ENCODE data around the gene NAT8L. TPM values are rescaled to one million over a fixed set of nuclear protein-coding genes. Genes with fewer than 3 reads are reported as not detected.

Gene NAT8L
- polyA plus RNA-seq, 1 donor from 2014 or later, result 12.6 TPM

DNA sequence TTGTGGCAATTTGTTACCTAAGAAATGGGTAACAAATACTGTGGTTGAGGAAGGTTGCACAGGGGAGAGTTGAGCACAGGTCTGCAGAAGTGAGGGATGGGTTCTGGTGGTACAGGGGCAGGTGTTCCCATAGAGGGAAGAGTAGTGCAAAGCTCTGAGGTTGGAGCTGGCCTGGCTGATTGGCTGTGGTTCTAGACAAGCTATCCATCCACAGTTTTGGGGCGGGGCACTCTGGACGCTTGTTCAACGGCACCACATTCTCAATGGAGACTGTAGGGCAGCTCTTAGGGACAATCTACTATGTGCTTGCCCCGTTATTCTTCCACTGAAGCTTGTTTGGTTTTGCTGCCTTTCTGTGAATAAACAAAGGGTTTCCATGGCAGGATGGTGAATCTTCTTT is 35.4 kb downstream of the NAT8L start:
- no peaks in the 10 kb centered on the region for H3K79me2 ChIP-seq (replicated peaks; ENCODE audit: insufficient read depth, low read length)
- no peak overlapping the region for H3K27ac ChIP-seq (ENCODE audit: low read length)
- H3K9me2 ChIP-seq (ENCODE audit: insufficient read depth, low read length), result no peaks in the 10 kb centered on the region
- no peak overlapping the region for H3K4me3 ChIP-seq (ENCODE audit: low read length)
- H3K4me2 ChIP-seq (ENCODE audit: low read length), result no peak overlapping the region
- TF ChIP-seq SMC3 (conservative IDR thresholded peaks at IDR 0.05; ENCODE audit: poor library complexity), result no peak
- TF ChIP-seq MXI1 (conservative IDR thresholded peaks at IDR 0.05; ENCODE audit: poor library complexity, severe bottlenecking), result no peak
- TF ChIP-seq, protein P1, sequence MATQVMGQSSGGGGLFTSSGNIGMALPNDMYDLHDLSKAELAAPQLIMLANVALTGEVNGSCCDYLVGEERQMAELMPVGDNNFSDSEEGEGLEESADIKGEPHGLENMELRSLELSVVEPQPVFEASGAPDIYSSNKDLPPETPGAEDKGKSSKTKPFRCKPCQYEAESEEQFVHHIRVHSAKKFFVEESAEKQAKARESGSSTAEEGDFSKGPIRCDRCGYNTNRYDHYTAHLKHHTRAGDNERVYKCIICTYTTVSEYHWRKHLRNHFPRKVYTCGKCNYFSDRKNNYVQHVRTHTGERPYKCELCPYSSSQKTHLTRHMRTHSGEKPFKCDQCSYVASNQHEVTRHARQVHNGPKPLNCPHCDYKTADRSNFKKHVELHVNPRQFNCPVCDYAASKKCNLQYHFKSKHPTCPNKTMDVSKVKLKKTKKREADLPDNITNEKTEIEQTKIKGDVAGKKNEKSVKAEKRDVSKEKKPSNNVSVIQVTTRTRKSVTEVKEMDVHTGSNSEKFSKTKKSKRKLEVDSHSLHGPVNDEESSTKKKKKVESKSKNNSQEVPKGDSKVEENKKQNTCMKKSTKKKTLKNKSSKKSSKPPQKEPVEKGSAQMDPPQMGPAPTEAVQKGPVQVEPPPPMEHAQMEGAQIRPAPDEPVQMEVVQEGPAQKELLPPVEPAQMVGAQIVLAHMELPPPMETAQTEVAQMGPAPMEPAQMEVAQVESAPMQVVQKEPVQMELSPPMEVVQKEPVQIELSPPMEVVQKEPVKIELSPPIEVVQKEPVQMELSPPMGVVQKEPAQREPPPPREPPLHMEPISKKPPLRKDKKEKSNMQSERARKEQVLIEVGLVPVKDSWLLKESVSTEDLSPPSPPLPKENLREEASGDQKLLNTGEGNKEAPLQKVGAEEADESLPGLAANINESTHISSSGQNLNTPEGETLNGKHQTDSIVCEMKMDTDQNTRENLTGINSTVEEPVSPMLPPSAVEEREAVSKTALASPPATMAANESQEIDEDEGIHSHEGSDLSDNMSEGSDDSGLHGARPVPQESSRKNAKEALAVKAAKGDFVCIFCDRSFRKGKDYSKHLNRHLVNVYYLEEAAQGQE (IDR thresholded peaks at IDR 0.05; ENCODE audit: borderline replicate concordance), result no peak
- no peak for TF ChIP-seq EZH2 (IDR thresholded peaks at IDR 0.05; ENCODE audit: borderline replicate concordance, insufficient read depth, low read length, poor library complexity, severe bottlenecking)
- no peak for TF ChIP-seq RAD21 (conservative IDR thresholded peaks at IDR 0.05)
- TF ChIP-seq EP300 (conservative IDR thresholded peaks at IDR 0.05; ENCODE audit: poor library complexity, severe bottlenecking), result no peak
- TF ChIP-seq TAF1 (IDR thresholded peaks at IDR 0.05; ENCODE audit: low read depth), result no peak
- TF ChIP-seq, protein P2, sequence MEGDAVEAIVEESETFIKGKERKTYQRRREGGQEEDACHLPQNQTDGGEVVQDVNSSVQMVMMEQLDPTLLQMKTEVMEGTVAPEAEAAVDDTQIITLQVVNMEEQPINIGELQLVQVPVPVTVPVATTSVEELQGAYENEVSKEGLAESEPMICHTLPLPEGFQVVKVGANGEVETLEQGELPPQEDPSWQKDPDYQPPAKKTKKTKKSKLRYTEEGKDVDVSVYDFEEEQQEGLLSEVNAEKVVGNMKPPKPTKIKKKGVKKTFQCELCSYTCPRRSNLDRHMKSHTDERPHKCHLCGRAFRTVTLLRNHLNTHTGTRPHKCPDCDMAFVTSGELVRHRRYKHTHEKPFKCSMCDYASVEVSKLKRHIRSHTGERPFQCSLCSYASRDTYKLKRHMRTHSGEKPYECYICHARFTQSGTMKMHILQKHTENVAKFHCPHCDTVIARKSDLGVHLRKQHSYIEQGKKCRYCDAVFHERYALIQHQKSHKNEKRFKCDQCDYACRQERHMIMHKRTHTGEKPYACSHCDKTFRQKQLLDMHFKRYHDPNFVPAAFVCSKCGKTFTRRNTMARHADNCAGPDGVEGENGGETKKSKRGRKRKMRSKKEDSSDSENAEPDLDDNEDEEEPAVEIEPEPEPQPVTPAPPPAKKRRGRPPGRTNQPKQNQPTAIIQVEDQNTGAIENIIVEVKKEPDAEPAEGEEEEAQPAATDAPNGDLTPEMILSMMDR (IDR thresholded peaks at IDR 0.05; ENCODE audit: poor library complexity, severe bottlenecking), result no peak
- TF ChIP-seq POLR2AphosphoS5 (IDR thresholded peaks at IDR 0.05), result no peak
- no peak overlapping the region for H3K9ac ChIP-seq (ENCODE audit: low read length)
- H4K20me1 ChIP-seq (ENCODE audit: insufficient read depth), result no peaks in the 10 kb centered on the region
- H2AFZ ChIP-seq (ENCODE audit: low read depth, low read length), result no peak overlapping the region
- no peaks in the 10 kb centered on the region for H3F3A ChIP-seq (ENCODE audit: insufficient read depth, low read length, poor library complexity, severe bottlenecking)
- H3K36me3 ChIP-seq (ENCODE audit: insufficient read depth, low read length), result no peaks in the 10 kb centered on the region
- H3K9me3 ChIP-seq (ENCODE audit: low read length), result peaks cover 4% of the 10 kb centered on the region
- H3K27me3 ChIP-seq (ENCODE audit: insufficient read depth, low read depth, low read length), result no peaks in the 10 kb centered on the region

DNA sequence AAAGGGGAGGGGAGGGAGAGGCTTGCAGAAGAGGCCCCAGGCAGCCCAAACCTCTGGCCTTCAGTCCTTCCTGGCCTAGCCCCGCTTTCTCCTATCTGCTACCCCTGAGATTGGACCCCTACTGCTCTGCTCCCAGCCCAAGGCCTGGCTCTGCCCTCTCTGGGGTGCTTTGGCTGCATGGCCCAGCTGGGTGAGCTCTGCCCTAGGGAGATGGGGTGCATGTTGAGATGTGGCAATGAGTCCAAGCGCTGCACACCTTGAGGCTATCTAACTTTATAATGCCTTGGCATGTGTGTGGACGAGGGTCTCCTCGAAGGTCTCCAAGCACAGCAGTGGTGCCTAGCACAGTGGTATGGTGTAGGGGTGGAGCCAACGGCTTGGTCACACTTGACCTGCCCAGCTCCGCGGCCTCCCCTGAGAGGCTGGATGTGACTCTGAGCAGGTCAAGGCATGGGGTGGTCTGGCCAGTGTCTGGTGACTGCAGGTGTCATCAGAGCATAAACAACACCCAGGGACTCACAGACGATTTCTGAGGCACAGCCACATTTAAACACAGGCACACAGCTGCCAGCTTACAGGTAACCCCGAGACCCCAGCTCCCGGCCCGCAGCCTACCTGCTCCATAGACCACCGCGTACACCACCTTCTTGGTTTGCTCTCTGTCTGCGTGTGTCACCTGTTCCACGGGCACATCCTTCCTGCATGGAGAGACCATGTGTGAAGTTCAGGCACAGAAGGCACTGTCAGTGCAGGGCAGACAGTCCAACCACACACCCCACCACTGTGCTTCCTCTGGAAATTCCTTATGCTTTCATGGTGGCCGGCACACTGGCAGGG is 36.3 kb downstream of the NAT8L start:
- H3K9me2 ChIP-seq (ENCODE audit: insufficient read depth, low read length), result no peaks in the 10 kb centered on the region
- no peak overlapping the region for H3K27ac ChIP-seq (ENCODE audit: low read length)
- no peaks in the 10 kb centered on the region for H3K36me3 ChIP-seq (ENCODE audit: insufficient read depth, low read length)

More for the DNA sequence above, 36.3 kb downstream of the NAT8L start:
- Histone ChIP-seq H3K9me3 (ENCODE audit: low read length) (peaks cover 4% of the 10 kb centered on the region), H3K27me3 (ENCODE audit: insufficient read depth, low read depth, low read length) (no peaks in the 10 kb centered on the region), H2AFZ (ENCODE audit: low read depth, low read length) (no peak overlapping the region), H4K20me1 (ENCODE audit: insufficient read depth) (no peaks in the 10 kb centered on the region), H3K4me2 (ENCODE audit: low read length) (no peak overlapping the region), H3K9ac (ENCODE audit: low read length) (no peak overlapping the region), H3K79me2 (replicated peaks; ENCODE audit: insufficient read depth, low read length) (no peaks in the 10 kb centered on the region), H3K4me3 (ENCODE audit: low read length) (no peak overlapping the region), H3F3A (ENCODE audit: insufficient read depth, low read length, poor library complexity, severe bottlenecking) (no peaks in the 10 kb centered on the region)
- no peak for TF ChIP-seq MXI1 (conservative IDR thresholded peaks at IDR 0.05; ENCODE audit: poor library complexity, severe bottlenecking)
- no peak for TF ChIP-seq SMC3 (conservative IDR thresholded peaks at IDR 0.05; ENCODE audit: poor library complexity)
- TF ChIP-seq TAF1 (IDR thresholded peaks at IDR 0.05; ENCODE audit: low read depth), result no peak
- TF ChIP-seq, protein P2 (IDR thresholded peaks at IDR 0.05; ENCODE audit: poor library complexity, severe bottlenecking), result no peak
- TF ChIP-seq, protein P1 (IDR thresholded peaks at IDR 0.05; ENCODE audit: borderline replicate concordance), result no peak
- TF ChIP-seq EP300 (conservative IDR thresholded peaks at IDR 0.05; ENCODE audit: poor library complexity, severe bottlenecking), result no peak
- TF ChIP-seq POLR2AphosphoS5 (IDR thresholded peaks at IDR 0.05), result no peak
- TF ChIP-seq EZH2 (IDR thresholded peaks at IDR 0.05; ENCODE audit: borderline replicate concordance, insufficient read depth, low read length, poor library complexity, severe bottlenecking), result no peak
- TF ChIP-seq RAD21 (conservative IDR thresholded peaks at IDR 0.05), result no peak

Measured in neural cell (in vitro differentiated cells).